22Rv1 (cell line): Measurements from ENCODE around the gene ANKLE1.

ENCODE experiments used
- CTCF ChIP-seq: fragments of 450-650 bp; IDR thresholded peaks from 2 replicates; pipeline ENCODE4 v1.5.1; 2017; ENCODE audit warnings: mild to moderate bottlenecking
- ZFX ChIP-seq: fragments of 450-650 bp; IDR thresholded peaks from 2 replicates; pipeline ENCODE4 v1.6.1; 2017; ENCODE audit warnings: antibody characterized with exemption, borderline replicate concordance

DNA sequence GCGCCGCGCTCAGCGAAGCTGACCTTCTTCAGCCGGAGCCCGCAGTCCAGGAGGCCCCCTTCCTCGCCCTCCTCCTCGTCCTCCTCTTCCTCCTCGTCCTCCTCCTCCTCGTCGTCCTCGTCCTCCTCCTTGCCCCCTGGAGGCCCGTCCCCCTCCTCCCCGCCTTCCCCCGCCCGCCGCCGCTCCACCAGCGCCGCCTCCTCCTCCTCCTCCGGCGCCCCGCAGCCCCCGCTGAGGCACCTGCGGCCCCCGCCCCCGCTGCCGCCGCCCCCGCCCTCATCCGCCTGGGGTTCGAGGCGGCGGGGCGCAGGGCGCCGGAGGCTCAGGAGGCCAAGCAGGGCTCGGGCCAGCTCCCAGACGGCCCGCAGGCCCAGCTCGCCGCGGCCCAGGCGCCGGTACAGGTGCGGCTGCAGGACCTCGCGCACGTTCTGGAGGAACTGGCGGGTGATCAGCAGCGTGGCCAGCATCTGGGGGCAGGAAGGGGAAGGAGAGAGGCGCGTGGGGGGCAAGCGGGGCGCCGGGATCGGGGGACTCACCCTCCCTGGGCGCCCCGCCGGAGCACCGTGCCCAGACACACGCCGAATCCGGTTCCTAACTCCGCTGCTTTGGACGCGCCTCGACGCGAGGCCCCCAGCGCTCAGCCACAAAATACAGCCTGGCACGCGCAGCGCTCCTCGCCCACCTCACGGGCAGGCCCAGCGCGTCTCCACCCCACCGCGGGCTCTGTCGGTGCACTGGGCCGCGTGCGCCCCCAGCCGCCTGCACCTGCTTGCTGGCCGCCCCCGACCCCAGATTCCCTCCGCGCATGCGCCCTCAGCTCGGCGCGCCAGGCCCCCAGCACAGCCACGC lies 47.0 kb downstream of the ANKLE1 start:
- TF ChIP-seq CTCF: no peak
- TF ChIP-seq ZFX: no peak
